ENCODE data around the gene DSP.

The DSP gene

DNA sequence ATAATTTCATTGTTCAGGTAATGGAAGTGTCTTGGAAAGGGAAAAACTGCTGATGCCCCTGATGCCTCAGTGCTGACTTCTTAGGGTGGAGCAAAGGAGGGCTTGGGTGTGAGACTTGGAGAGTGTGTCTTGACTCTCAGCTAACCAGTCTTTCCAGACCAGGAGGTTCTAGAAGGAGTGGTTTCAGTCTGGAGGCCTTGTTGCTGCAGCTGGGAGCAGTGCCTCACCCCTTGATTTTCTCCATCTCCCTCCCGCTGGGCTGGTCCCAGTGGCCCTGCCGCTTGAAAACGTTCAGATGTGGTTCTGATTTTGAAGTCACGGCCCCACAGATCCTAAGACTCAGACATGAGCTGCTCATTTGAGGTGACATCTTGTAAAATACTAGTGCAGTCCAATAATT lies 5.4 kb downstream of the DSP start:
- H3K4me3 ChIP-seq (ENCODE audit: low read length), result no peak overlapping the region
- 0 out of 2 replicates have a peak, but pooled peaks cover 3% of the 10 kb centered on the region for H3K27me3 ChIP-seq (ENCODE audit: low read depth, low read length)

DNA sequence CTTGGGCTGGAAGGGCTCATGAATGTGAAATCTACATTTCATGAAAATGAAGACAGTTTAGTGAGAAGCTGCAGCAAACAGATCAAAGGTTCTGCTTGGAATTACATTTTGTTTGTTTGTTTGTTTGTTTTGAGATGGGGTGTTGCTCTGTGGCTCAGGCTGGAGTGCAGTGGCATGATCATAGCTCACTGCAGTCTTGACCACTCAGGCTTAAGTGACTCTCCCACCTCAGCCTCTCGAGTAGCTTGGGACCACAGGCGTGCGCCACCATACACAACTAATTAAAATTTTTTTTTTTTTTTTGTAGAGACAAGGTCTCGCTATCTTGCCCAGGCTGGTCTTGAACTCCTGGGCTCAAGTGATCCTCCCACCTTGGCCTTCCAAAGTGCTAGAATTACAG lies 5.8 kb downstream of the DSP start:
- no peaks in the 10 kb centered on the region for H4K20me1 ChIP-seq (ENCODE audit: insufficient read depth, low read length)
- H3K79me2 ChIP-seq (ENCODE audit: low read length), result no peaks in the 10 kb centered on the region
- no peak overlapping the region for H3K4me3 ChIP-seq (ENCODE audit: low read length)
- no peaks in the 10 kb centered on the region for H3K4me1 ChIP-seq (ENCODE audit: low read length)
- no peak overlapping the region for H3K27ac ChIP-seq (ENCODE audit: low read length)
- no peaks in the 10 kb centered on the region for H3K9me3 ChIP-seq (ENCODE audit: insufficient read depth, low read length)
- H3K36me3 ChIP-seq (replicated peaks; ENCODE audit: low read depth, low read length), result no peaks in the 10 kb centered on the region
- H2AFZ ChIP-seq (ENCODE audit: low read depth, low read length), result no peak overlapping the region
- H3K9ac ChIP-seq (ENCODE audit: low read length), result no peak overlapping the region
- 0 out of 2 replicates have a peak, but pooled peaks cover 3% of the 10 kb centered on the region for H3K27me3 ChIP-seq (ENCODE audit: low read depth, low read length)
- TF ChIP-seq, protein P1, sequence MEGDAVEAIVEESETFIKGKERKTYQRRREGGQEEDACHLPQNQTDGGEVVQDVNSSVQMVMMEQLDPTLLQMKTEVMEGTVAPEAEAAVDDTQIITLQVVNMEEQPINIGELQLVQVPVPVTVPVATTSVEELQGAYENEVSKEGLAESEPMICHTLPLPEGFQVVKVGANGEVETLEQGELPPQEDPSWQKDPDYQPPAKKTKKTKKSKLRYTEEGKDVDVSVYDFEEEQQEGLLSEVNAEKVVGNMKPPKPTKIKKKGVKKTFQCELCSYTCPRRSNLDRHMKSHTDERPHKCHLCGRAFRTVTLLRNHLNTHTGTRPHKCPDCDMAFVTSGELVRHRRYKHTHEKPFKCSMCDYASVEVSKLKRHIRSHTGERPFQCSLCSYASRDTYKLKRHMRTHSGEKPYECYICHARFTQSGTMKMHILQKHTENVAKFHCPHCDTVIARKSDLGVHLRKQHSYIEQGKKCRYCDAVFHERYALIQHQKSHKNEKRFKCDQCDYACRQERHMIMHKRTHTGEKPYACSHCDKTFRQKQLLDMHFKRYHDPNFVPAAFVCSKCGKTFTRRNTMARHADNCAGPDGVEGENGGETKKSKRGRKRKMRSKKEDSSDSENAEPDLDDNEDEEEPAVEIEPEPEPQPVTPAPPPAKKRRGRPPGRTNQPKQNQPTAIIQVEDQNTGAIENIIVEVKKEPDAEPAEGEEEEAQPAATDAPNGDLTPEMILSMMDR (IDR thresholded peaks at IDR 0.05; ENCODE audit: low read depth, low read length), result no peak
- no peak for TF ChIP-seq EZH2phosphoT487 (IDR thresholded peaks at IDR 0.05; ENCODE audit: low read depth)
- H3K4me2 ChIP-seq (ENCODE audit: low read length), result no peak overlapping the region

More for the DNA sequence above, 5.4 kb downstream of the DSP start:
- Histone ChIP-seq H3K9me3 (ENCODE audit: insufficient read depth, low read length) (no peaks in the 10 kb centered on the region), H3K9ac (ENCODE audit: low read length) (no peak overlapping the region), H4K20me1 (ENCODE audit: insufficient read depth, low read length) (no peaks in the 10 kb centered on the region), H3K79me2 (ENCODE audit: low read length) (no peaks in the 10 kb centered on the region), H3K4me2 (ENCODE audit: low read length) (no peak overlapping the region), H3K36me3 (replicated peaks; ENCODE audit: low read depth, low read length) (no peaks in the 10 kb centered on the region), H2AFZ (ENCODE audit: low read depth, low read length) (no peak overlapping the region), H3K27ac (ENCODE audit: low read length) (no peak overlapping the region), H3K4me1 (ENCODE audit: low read length) (no peaks in the 10 kb centered on the region)
- TF ChIP-seq, protein P1 (IDR thresholded peaks at IDR 0.05; ENCODE audit: low read depth, low read length), result no peak
- no peak for TF ChIP-seq EZH2phosphoT487 (IDR thresholded peaks at IDR 0.05; ENCODE audit: low read depth)

DNA sequence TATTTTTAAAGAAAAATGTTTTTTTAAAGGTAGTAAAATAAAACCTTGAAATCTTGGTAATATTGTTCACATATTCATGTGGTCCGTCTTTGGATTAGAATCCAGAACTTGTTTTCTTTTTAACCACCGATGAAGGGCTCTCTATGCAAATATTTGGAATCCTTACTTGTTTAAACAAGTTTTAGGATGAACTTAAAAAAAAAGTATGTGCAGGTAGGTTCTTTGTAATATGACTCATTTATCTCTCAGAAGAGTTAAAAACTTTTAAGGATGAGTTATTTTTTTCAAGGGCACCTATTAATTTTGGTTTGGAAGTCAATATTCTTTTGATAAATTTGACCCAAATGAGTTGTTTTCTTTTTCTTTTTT lies 8.9 kb downstream of the DSP start:
- Histone ChIP-seq H3K4me3 (ENCODE audit: low read length) (no peak overlapping the region), H3K36me3 (replicated peaks; ENCODE audit: low read depth, low read length) (no peaks in the 10 kb centered on the region), H3K79me2 (ENCODE audit: low read length) (no peaks in the 10 kb centered on the region), H3K4me2 (ENCODE audit: low read length) (no peak overlapping the region), H3K27me3 (ENCODE audit: low read depth, low read length) (peaks cover 4% of the 10 kb centered on the region; the same call in 1 of the 2 replicates), H3K4me1 (ENCODE audit: low read length) (no peaks in the 10 kb centered on the region), H3K27ac (ENCODE audit: low read length) (no peak overlapping the region), H3K9ac (ENCODE audit: low read length) (no peak overlapping the region), H2AFZ (ENCODE audit: low read depth, low read length) (no peak overlapping the region), H4K20me1 (ENCODE audit: insufficient read depth, low read length) (no peaks in the 10 kb centered on the region), H3K9me3 (ENCODE audit: insufficient read depth, low read length) (no peaks in the 10 kb centered on the region)
- TF ChIP-seq, protein P1 (IDR thresholded peaks at IDR 0.05; ENCODE audit: low read depth, low read length), result no peak
- TF ChIP-seq EZH2phosphoT487 (IDR thresholded peaks at IDR 0.05; ENCODE audit: low read depth), result no peak

DNA sequence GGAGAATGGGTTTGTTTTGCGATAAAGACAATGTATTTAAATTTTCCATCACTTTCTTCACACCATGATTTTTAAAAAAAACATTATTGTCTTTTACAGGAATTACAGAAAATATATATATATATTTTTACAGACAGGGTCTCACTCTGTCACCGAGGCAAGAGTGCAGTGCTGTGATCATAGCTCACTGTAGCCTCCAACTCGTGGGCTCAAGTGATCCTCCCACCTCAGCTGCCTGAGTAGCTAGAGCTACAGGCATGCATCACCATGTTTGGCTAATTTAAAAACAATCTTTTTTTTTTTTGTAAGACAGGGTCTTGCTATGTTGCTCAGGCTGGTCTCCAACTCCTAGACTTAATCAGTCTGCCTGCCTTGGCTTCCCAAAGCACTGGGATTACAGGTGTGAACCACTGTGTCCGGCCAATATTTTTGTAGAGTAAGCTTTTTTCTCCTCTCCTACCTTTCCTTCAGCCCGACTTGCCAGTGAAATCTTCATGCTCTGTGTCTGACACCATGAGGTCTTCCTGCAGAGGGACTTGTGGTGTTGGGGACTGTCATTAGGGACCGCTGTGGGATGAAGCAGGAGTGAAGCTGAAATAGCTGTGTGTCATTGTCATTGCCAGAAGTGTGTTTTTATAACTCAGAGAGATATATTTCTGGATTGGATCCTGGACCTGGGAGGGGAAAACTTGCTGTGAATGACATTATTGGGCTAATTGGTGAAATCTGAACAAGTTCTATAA lies 13.2 kb downstream of the DSP start:
- no peak overlapping the region for H3K27ac ChIP-seq (ENCODE audit: low read length)
- H4K20me1 ChIP-seq (ENCODE audit: insufficient read depth, low read length), result no peaks in the 10 kb centered on the region
- no peaks in the 10 kb centered on the region for H3K9me3 ChIP-seq (ENCODE audit: insufficient read depth, low read length)
- no peaks in the 10 kb centered on the region for H3K79me2 ChIP-seq (ENCODE audit: low read length)
- H3K4me3 ChIP-seq (ENCODE audit: low read length), result no peak overlapping the region
- no peak overlapping the region for H2AFZ ChIP-seq (ENCODE audit: low read depth, low read length)
- H3K27me3 ChIP-seq (ENCODE audit: low read depth, low read length), result peaks cover 15% of the 10 kb centered on the region; the same call in 1 of the 2 replicates
- TF ChIP-seq, protein P1 (IDR thresholded peaks at IDR 0.05; ENCODE audit: low read depth, low read length), result no peak
- TF ChIP-seq EZH2phosphoT487 (IDR thresholded peaks at IDR 0.05; ENCODE audit: low read depth), result no peak
- H3K4me1 ChIP-seq (ENCODE audit: low read length), result no peaks in the 10 kb centered on the region
- no peak overlapping the region for H3K4me2 ChIP-seq (ENCODE audit: low read length)
- H3K9ac ChIP-seq (ENCODE audit: low read length), result no peak overlapping the region
- no peaks in the 10 kb centered on the region for H3K36me3 ChIP-seq (replicated peaks; ENCODE audit: low read depth, low read length)

All from OCI-LY3 (cell line).